NCI-H748 (cell line): ENCODE measurements around the gene LRRC74B.
"Not testable (repeated sequence)": the region's sequence is repeated elsewhere in the genome, so short reads cannot be mapped to it uniquely, and the experiment has no call there.

ENCODE experiments used
- DNase-seq: peaks from one replicate; lab custom pipeline; 2025; ENCODE audit not compliant: unreplicated experiment; lab: John Stamatoyannopoulos, UW

LRRC74B gene

DNA sequence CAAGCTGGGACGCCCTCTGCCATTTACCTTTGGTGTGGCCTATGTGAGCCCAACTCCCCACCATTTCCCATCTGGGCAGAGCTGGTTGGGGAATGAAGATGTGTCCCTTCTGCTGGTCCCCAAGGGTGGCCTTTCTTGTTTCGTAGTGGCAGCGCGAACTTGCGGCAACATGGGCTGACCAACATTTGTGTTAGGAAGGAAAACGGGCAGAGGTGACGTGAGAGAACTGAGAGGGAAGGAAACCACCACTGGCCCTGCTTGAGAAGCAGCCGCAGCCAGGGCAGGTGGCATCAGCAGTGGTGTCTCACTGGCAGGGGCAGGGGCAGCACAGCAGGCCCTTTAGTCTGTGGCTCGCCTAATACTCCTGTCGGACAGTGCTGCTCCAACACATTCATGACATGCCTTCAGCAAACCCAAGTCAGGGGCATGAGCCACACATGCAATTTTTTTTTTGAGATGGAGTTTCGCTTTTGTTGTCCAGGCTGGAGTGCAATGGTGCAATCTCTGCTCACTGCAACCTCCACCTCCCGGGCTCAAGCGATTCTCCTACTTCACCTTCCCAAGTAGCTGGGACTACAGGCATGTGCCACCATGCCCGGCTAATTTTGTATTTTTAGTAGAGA is 29.9 kb downstream of the LRRC74B start:
- DNase-seq = no peak

DNA sequence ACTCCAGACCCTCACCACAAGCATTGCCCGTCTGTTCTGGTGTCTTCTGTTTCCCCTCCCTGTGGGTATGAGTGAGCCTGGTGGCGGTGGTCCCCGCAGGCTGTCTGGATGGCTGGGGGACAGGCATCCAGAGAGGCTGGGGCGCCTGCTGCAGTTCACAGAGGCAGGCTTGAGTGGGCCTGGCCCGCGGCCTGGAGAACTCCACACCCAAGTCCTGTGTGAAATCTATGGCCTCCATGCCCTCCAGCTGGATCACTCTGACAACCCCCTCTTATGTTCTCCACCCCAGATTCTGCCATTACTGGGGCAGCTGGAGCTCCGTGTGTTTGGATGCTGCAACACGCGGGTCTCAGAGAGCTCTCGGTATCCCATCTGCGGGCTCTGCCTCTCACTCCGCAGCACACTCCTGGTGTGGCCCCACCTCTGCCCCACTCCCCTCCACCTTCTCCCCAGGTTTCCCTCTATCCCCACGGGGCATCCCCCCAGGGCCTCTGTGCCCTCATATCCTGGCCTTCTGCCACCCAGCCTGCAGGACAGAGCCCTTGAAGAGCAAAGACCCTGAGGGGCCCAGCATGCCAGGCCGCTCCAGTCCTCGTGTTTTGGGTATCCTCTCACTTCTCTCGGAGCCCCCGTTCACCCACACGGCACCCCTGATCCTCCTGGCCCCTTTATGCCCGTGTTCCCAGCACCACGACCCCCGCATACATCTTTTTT is 31.3 kb downstream of the LRRC74B start:
- DNase-seq = no peak

DNA sequence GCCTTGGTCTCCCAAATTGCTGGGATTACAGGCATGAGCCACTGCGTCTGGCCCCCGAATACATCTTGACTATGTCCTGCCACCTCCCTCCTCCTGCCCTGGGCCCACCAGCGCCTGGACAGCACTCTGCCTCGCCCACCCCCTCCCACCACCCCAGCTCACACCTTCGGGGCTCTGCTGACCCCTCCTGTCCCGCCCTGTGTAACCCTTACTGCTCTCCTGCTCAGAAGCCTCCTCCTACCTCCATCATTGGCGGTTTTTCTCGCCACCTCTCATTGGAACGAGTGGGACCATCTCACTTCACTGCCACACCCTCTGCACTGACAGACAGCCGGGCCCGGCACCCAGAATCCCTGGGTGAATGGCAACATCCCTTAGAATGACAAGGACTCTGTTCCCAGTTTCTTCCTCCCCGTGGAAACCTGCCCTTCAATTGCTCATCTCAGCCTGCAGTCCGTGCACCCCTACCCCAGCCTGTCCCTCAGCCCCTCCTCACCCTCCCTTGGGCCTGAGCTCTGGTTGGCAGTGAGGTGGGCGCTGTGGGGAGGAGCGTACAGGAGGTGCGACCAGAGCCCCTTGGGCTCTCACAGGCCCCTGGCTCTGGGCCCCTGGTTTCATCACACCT is 32.2 kb downstream of the LRRC74B start:
- DNase-seq = no peak

DNA sequence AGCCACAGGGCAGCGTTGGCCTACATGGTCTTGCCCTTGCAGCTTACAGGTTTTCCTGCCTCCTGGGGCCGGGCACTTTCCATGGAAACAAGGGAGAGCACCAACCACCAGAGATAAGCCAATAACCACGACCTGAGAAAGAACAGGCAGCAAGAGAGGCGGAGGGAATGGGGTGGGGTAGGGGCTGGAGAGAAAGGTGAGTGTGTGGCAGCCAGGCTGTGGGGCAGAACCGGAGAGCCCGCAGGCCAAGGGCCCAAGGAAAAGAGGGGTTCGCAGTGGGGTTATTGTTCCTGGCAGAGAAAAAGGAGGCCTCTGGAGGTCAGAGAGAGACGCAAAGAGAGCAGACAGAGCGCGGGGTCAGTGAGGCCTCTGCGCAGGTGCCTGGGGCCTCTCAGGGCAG is 33.2 kb downstream of the LRRC74B start:
- DNase-seq = no peak

DNA sequence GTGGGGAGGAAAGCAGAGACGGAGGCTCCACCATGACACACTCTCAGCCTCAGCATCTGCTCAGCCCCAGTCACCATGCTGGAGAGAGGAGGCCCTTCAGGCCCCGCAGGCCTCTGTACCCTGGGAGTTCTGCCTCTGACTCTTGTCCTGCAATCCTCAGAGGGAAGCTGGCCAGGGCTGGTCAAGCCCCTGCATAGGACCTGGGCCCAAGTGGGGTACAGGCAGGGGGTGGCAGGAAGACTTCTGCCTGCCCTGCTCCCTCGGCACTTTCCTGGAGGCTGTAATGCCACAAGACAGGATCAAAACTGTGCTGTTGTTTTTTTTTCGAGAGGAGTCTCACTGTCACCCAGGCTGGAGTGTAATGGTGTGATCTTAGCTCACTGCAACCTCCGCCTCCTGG is 33.7 kb downstream of the LRRC74B start:
- DNase-seq = no peak

DNA sequence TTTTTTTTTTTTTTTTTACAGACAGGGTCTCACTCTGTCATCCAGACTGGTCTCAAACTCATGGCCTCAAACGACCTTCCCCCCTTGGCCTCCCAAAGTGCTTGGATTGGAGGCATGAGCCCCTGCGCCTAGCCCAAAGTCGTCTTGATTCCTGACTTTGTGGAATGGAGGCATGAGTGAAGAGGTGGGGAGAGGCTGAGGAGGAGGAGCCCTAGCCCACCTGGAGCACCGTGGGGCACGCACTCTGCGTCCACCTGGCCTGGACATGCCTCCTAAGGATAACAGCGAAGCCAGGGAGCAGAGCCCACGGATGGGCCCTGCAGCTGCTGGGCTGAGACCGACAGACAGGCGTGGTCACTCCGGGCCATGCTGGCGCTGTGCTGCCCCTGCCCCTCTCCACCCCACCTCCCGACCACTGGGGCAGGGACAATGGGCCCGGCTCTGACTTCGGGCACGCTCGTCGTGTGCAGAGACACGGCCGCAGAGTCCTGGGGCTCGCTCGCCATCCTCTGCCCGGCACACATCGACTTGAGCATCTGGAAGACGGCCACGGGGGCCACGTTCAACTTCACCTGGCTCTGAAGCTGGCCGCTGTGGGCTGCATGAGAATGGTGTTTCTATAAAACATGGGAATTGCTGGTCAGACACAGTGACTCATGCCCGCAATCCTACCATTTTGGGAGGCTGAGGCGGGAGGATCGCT is 34.8 kb downstream of the LRRC74B start:
- DNase-seq = no peak

DNA sequence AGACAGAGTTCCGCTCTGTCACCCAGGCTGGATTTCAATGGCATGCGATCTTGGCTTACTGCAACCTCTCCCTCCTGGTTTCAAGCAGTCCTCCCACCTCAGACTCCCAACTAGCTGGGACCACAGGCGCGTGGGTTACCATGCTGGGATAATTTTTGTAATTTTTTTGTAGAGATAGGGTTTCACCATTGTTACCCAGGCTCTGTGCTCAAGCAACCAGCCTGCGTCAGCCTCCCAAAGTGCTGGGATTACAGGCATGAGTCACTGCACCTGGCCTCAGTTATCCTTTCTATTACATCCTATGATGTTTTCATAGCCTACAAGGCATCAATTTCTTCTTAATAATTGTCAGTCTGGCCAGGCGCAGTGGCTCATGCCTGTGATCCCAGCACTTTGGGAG is 36.5 kb downstream of the LRRC74B start:
- no peak for DNase-seq

DNA sequence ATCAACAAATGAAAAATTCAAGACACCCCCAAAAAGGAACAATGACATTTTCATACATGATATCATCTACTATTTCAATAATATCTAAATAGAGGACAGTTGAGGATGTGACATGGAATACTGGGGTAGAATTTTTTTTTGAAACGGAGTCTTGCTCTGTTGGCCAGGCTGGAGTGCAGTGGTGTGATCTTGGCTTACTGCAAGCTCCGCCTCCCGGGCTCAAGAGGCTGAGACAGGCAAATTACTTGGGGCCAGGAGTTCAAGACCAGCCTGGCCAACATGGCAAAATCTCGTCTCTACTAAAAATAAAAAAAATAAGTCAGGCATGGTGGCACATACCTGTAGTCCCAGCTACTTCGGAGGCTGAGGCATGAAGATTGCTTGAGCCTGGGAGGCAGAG is 41.4 kb downstream of the LRRC74B start:
- DNase-seq = no peak

DNA sequence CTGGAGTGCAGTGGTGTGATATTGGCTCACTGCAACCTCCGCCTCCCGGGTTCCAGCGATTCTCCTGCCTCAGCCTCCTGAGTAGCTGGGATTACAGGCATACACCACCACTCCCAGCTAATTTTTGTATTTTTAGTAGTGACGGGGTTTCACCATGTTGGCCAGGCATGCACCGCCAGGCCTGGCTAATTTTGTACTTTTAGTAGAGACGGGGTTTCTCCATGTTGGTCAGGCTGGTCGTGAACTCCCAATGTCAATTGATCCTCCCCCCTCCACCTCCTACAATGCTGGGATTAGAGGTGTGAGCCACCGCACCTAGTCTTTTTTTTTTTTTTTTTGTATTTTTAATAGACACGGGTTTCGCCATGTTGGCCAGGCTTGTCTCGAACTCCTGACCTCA is 42.2 kb downstream of the LRRC74B start:
- not testable (repeated sequence) for DNase-seq

DNA sequence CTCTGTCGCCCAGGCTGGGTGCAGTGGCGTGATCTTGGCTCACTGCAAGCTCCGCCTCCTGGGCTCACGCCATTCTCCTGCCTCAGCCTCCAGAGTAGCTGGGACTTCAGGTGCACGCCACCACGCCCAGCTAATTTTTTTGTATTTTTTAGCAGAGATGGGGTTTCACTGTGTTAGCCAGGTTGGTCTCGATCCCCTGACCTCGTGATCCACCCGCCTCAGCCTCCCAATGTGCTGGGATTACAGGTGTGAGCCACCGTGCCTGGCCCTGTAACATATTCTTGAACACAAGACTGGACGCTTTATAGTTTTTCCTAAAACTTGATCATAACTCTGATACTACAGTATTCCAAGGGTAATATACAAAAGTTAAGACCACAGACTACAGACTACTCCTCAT is 45.5 kb downstream of the LRRC74B start:
- not testable (repeated sequence) for DNase-seq

DNA sequence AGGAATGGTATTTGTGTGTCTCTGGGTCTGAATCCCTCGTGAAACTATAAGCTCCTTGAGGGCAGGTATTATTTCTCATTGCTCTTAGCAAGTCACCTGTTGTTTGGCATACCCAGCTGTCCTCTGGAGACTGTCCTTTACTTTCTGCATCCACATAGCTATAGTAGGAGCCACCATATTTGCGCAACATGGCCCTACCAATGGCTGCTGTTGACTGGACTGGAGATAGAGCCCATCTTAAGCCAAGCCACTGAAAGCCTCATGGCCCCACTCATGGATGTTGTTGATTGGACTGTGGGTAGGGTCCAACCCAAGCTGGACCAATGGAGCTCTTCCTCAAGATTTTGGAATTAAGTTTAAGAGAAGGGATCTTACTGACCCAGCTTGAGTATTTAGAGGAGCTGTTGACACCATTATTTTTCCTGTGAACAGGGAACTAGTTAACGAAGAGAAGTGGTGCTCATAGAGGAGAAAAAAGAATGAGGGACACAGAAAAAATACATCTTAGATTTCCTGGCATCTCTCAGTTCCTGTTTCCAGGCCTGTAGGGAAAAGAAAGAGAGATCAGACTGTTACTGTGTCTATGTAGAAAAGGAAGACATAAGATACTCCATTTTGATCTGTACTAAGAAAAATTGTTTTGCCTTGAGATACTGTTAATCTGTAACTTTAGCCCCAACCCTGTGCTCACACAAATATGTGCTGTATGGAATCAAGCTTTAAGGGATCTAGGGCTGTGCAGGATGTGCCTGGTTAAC is 47.2 kb downstream of the LRRC74B start:
- no peak for DNase-seq

DNA sequence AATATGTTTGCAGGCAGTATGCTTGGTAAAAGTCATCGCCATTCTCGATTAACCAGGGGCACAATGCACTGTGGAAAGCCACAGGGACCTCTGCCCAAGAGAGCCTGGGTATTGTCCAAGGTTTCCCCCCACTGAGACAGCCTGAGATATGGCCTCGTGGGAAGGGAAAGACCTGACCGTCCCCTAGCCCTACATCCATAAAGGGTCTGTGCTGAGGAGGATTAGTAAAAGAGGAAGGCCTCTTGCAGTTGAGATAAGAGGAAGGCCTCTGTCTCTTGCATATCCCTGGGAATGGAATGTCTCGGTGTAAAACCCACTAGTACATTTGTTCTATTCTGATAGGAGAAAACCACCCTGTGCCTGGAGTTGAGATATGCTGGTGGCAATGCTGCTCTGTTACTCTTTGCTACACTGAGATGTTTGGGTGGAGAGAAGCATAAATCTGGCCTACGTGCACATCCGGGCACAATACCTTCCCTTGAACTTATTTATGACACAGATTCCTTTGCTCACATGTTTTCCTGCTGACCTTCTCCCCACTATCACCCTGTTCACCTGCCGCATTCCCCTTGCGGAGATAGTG is 47.9 kb downstream of the LRRC74B start:
- DNase-seq = not testable (repeated sequence)

DNA sequence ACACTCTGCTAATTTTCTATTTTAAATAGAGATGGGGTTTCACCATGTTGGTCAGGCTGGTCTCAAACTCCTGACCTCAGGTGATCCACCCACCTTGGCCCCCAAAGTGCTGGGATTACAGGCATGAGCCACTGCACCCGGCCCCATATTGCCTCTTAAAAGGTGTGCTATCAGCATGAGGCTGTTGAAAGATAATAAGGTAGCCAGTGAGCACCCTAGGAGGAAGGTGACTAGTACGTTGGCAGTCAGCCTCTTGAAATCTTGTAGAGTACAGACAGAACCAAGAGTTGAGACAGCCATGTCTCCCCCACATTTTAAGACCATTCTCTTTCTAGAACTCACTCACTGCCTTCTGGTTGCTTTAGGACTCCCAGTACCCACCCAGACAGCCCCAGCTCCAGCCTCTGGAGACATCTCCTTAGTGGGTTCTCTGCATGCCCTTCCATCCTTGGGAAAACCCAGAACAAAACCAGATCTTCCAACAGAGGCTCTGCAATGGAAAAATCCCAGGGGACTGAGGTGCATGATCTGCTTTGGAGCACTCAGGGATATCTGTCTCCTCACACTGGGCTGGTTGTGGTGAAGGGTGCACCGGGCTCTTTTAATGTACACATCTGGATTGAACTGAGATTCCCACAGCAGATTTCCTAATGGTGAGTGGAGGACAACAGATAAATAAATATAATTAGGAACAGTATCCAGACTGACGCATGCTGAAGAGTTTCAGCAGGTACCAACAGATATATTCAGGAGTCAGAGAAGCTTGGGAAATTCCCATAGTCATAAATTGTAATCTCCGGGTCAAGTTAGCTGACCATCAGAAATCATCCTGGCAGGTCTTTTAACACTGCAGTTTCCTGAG is 49.4 kb downstream of the LRRC74B start:
- DNase-seq = no peak

DNA sequence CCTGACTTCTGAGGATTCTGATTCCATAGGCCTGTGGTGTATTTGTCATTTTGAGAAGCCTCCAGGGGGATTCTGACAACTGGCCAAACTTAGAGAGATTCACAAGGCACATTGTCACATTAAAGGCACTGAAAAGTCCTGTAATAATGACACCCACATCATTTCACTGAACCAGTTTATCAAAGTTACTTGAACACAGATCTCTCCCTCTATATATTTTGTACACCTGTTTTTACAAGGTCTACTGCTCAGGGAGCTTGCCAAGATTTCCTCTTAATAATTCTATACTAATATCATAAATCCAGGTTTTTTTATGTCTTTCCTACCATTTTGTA is 50.0 kb downstream of the LRRC74B start:
- DNase-seq = no peak

DNA sequence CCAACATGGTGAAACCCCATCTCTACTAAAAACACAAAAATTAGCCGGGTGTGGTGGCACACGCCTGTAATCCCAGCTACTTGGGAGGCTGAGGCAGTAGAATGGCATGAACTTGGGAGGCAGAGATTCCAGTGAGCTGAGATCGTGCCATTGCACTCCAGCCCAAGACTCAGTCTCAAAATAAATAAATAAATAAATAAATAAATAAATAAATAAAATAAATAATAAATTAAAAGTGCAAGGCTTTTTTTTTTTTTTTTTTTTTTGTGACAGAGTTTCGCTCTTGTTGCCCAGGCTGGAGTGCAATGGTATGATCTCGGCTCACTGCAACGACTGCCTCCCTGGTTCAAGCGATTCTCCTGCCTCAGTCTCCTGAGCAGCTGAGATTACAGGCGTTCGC is 51.1 kb downstream of the LRRC74B start:
- not testable (repeated sequence) for DNase-seq

DNA sequence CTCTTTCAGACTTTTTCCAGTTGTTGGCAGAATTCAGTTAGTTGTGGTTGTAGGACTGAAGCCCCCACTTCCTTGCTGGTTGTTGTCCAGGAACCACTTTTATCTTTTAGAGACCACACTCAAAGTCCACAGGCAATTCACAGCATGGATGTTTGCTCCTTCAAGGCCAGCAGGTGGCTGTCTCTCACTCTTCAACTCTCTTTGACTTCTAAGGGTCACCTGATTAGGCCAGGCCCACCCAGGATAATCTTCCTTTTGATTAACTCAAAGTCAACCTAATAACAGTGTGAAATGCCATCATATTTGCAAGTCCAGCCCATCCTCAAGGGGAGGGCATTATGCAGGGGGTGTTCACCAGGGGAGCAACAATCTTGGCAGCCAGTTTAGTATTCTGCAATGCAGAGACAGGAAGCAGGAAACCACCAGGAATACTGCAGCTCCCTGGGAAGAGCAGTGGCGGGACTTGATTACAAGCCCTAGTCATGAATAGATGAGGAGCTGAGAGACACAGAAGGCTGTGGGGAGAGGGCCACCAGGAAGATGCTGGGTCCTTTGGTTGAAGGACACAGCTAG is 52.4 kb downstream of the LRRC74B start:
- no peak for DNase-seq

DNA sequence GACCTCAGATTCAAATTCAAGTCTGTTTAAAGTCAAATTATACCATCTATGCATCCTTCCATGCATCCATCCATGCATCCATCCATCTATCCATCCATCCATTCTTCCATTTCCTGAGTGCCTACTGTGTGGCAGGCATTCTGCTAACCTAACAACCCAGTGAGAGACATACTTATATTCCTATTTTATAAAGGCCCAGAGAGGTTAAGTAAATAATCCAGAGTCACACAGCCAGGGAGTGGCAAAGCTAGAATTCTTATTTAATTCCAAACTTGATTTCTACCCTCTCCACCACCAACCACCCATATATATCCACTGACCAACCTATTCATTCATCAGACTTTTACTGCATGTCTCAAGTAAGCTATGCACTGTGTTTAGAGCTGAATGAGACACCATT is 53.8 kb downstream of the LRRC74B start:
- DNase-seq = no peak

DNA sequence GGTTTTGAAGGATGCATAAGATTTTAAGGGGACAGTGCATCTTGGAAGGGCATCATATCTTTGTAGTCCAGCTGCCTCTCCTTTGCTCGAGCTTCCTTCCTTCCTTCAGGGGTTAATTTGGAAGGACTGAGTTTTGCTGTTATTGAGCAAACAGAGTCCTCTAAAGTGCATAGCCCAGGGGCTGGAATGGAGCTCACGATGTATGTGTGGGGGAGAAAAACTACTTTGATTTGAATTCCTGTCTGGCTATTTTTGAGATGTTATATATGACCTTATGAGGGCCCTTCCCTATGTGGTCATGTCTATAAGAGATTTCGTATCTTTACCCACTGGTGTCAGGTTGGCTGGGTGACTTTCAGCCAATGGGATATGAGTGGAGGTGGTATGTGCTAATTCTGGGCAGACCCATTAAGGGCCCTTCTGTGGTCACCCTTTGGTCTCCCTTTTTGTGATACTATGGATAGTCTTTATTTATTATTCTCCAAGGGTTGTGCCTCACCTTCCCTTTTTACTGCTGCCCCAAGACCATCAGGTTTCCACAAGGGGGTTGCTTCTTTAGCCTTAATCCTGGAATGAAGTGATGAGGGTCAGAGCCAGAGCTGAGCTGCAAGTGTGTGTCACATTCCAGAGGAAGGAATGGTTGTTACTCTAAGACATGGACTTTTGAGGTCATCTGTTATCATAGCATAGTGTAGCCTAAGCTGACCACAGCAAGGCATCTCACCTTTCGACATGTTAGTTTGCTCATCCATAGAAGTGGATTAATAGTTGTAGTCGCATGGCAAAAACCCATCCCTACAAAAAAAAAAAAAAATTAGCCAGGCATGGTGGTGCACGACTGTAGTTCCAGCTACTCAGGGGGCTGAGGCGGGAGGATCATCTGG is 54.6 kb downstream of the LRRC74B start:
- DNase-seq = no peak
